ENCODE measurements around the gene ITGA4.

The ITGA4 gene

DNA sequence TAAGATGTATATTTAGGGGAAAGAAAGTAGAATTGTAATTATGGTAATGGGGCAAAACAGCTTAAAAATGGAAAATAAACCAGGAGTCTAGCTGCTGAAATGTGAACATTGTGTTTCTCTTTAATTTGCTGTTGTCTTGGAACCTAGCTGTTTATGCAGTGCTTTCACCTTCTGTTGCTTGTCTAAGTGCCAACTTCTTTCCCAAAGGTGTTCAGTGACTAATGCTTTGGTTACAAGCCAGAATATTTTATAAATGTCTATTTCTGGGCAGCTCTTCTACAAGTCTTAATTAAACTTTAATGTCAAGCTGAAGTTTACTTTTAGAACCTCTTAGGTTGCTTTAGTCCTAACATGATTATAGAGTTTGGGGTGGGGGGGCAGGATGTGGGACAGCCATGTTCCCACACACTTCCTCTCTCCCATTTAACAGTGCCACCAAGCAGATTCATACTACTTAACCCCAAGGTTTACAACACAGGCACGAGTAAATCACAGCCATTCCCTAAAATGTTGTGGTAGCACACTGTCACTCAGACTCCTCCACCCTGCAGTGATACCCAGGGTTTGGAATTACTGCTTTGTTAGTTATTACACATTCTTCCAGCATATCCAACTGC is 60.6 kb downstream of the ITGA4 start:
- no peak for DNase-seq

GRCh38 chr2:181520253-181520652 is 63.1 kb downstream of the ITGA4 start:
- no peak for DNase-seq

DNA sequence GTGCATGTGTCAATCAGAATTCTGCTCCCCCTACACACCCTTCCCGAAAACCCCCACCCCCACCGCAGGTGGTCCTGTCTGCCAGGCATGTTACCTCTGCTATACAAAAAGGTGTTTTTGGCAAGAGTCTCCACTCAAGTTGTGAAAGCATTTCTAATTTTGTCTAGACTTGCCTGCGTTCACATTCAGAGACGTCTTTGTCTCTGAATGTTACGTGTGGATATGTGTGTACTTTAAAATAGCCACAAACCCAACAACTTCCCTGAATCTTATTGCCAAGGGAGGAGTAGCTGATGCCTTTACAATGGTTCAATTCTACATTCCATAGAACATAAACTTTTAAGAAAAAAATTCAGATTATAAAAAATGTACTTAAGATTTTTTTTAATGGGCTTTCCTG is 66.6 kb downstream of the ITGA4 start:
- DNase-seq: no peak

- no peak for DNase-seq
Observed at GRCh38 chr2:181526014-181526413, 68.8 kb downstream of the ITGA4 start.

DNA sequence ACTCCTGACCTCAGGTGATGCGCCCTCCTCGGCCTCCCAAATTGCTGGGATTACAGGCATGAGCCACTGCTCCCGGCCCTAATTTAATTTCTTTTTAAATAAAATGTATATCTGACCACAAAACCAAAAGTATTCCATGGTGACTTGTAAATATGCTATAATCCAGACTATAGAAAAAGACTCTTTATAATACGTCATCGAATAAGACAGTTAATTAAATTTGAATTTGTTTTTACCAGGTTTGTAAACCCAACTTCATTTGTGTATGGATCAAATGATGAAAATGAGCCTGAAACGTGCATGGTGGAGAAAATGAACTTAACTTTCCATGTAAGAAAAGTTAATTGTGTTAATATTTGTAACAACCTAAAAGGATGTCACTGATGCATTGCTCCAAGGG is 69.9 kb downstream of the ITGA4 start:
- no peak for DNase-seq

DNA sequence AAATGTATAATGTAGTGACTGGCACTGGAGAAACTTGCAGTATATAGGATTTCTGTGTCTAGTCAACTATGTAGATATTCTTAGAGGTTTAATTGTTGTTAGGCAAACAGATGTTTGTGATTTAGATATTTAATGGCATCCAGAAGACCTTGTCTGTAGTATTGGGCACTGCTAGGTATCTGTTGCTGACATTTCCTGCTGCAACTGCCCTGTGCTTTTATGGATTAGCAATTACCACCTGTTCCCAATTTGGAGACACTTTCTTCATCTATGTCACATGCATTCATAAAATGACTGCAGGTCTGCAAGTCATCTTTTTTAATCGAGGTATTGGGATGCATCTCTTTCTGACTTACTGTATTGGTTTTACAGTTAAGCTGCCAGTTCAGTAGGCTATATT is 71.3 kb downstream of the ITGA4 start:
- DNase-seq: no peak

- DNase-seq: no peak
Observed at GRCh38 chr2:181536730-181537129, 79.5 kb downstream of the ITGA4 start.

GRCh38 chr2:181540421-181540820 is 83.2 kb downstream of the ITGA4 start:
- no peak for DNase-seq

DNA sequence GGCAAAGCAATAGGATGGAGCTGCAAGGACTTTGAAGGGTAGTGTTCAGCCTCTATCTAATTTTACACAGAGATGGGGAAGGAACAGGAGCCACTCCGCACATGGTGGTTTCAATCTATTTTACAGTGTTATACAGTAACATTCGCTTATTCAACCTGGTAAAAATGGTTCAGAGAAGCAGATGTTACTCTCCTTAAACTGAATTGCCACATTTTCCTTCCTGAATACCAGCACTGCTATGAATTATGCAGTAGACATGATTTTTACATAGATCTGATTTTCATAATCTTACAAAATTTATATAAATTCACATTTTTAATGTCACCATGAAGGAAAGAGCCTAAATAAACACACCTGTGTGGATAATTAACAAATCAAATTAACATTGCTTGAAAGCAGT is 85.0 kb downstream of the ITGA4 start:
- DNase-seq: no peak

GRCh38 chr2:181546086-181546485 is 88.9 kb downstream of the ITGA4 start:
- DNase-seq: no peak

- DNase-seq: no peak
Observed at GRCh38 chr2:181552808-181553207, 95.6 kb downstream of the ITGA4 start.

- DNase-seq: no peak
Observed at GRCh38 chr2:181553244-181553643, 96.1 kb downstream of the ITGA4 start.

GRCh38 chr2:181554061-181554830 is 97.1 kb downstream of the ITGA4 start:
- no peak for DNase-seq

DNA sequence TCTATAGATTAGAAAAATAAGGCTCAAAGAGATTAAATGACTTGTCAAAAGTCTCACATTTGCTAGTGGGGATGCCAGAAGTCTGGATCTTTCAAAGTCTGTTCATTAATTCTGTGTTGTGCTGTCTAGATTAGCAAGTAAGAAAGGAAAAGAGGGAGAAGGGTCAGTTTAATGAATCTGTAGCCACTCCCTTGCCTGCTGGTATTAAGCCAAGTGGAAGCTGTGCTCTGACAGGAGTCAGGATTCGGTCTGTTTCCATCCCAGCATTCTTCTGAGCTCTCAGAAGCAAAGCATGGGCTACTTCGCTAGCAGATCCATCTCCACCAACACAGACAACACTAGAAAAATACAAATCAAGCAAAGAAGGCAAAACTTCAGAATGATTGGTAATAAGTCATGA is 101.2 kb downstream of the ITGA4 start:
- DNase-seq: no peak

- DNase-seq: no peak
Observed at GRCh38 chr2:181563101-181563692, 106.0 kb downstream of the ITGA4 start.

- no peak for DNase-seq
Observed at GRCh38 chr2:181566334-181567032, 109.3 kb downstream of the ITGA4 start.

DNA sequence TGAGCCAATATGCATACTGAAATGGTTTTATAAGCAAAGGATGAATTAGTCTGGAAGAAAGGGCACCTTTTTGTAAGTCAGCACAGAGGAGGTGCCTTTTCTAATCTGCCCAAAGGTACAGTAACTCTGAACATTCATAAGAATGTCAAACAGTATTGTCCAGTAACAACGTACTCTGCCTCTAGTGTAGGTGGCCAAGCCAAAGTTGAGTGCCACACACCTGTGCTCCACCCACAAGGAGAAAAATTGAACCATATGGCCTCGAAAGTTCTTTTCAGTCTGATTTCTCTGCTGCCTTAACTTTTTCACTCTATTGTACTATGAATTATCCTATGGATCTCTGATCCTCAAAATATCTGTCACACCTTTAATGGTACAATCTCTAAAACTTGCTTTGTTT is 112.9 kb downstream of the ITGA4 start:
- no peak for DNase-seq

DNA sequence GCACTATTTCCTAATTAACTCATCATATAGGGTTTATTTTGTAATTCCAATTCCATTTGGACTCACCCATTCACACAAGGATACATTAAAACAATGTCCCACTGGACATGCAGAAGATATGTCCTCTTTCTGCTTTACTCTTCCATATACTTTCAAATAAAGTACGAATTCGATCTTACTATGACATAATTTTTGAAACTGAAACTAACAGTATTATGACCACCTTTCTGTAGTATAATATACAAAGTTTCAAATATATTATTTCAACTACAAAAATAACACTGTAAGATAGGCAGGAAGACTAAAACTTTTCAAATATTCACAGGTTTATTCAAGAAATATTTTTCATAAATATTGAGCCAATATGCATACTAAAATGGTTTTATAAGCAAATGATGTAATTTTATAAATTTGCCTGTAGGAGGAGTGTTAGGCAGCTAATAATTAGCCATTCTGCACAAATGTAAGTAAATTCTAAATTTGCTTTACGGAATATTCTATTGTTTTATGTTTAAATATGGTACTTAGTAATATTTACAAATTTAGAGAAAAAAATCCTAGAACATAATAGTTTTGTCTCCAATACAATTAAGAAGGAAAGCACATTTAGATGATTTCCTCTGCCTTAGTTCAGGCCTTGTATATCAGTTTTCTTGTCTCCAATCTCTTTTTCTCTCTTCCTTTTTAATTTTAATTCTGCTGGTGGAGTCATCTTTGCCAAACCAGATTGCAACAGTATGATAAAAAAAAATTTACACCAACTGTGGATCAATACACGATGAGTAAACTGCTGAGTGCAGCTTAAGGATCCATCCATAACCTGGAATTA is 113.9 kb downstream of the ITGA4 start:
- DNase-seq: no peak

GRCh38 chr2:181573140-181573736 is 116.1 kb downstream of the ITGA4 start:
- DNase-seq: no peak

DNA sequence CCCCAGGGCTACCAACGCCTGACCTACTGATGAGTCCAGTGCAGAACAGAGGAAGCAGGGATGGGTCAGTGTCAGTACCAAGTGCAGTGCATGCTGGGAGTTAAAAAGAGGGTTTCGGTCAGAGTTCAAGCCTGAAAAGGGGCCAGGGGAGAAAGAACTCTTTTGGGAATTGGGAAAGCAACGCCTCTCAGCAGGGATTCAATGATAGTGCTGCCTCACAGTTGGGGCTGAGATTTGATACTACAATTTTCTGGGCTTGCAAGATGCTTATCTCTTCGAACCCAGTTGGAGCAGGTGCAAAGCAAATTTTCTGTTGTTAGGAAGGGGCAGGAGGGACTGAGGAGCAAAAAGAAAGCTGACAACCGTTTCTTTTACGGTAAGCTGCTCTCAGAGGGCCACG is 117.1 kb downstream of the ITGA4 start:
- DNase-seq: no peak

DNA sequence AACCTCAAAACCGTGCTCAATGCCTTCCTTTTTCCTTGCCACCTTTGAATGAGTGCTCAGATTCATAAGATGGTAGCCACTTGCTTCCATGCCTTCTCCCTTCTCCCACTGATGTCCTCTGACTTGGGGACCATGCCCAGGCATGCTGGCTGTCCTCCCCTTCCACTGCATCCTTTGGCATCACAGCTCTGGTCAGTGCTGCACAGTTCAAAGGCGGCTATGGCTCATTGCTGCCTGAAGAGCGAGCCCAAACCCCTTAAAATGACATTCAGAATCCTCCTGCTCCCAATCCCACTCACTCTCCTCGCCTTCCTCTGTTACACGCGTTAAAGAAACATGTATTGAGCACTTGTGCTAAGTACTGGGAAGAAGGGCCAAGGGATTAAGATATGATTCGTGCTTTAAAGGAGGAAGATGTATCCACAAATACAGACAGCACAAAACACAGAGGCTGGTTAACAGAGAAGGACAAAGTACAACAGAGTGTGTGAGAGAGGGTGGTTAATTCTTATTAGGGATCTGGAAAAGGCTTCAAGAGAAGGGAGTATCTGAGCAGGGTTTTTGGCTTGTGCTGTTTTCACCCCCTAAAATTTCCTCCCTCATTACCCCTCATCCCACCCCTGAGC is 118.0 kb downstream of the ITGA4 start:
- DNase-seq: no peak

DNA sequence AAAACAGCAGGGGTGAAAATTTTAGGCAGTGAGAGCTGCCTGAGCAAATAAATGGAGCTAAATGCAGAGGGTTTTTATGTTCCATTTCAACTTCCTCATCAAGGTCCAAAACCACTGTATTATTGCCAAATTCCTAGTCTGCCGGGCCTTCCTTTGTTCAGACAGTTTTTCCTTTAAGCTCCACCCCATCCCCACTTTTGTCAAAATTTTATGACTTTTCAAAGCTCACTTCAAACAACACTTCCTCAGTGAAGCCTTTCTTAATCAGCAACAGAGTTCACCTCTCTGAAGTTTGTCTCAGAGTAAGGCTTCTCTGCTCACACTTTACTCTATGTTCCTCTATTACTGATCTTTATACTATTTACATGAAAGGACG is 118.5 kb downstream of the ITGA4 start:
- DNase-seq: no peak

All from activated T-cell treated with anti-CD3 and anti-CD28 coated beads, Interleukin-2, amount 50 U/mL, for 1 hour (primary cell).